ENCODE measurements around the gene POU4F1.

DNA sequence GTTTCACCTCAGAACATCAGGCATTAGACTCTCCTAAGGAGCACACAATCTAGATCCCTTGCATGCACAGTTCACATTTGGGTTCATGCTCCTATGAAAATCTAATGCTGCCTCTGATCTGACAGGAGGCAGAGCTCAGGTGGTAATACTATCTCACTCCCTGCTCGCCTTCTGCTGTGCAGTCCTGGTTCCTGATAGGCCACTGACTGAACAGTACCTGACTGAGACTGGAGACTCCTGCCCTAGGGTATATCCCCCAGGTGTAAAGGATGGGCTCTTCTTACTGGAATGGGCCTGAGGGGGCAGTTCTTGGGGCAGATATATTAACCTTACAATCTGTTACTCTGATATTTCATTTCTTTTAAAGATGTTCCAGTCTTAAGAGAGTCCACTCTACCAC is 49.3 kb upstream of the POU4F1 start:
- no peak for TF ChIP-seq MAFK (conservative IDR thresholded peaks at IDR 0.05 in 1 of 2, IDR thresholded peaks at IDR 0.05 in 1 of 2; ENCODE audit: low read length in 2 of 2)
- no peak for TF ChIP-seq POLR2A (IDR thresholded peaks at IDR 0.05; ENCODE audit: insufficient read depth in 1 of 2, low read depth in 2 of 2, low read length in 2 of 2)
- no peak for TF ChIP-seq MEF2D (CRISPR knock-in tag; IDR thresholded peaks at IDR 0.05)
- TF ChIP-seq, protein P1, sequence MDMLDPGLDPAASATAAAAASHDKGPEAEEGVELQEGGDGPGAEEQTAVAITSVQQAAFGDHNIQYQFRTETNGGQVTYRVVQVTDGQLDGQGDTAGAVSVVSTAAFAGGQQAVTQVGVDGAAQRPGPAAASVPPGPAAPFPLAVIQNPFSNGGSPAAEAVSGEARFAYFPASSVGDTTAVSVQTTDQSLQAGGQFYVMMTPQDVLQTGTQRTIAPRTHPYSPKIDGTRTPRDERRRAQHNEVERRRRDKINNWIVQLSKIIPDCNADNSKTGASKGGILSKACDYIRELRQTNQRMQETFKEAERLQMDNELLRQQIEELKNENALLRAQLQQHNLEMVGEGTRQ (IDR thresholded peaks at IDR 0.05; ENCODE audit: low read depth, low read length): no peak
- TF ChIP-seq, protein P1 (CRISPR knock-in tag; IDR thresholded peaks at IDR 0.05; ENCODE audit: borderline replicate concordance): no peak
- no peak for TF ChIP-seq SMARCC2 (IDR thresholded peaks at IDR 0.05)
- TF ChIP-seq SMARCE1 (IDR thresholded peaks at IDR 0.05; ENCODE audit: borderline replicate concordance): no peak
- TF ChIP-seq KAT7 (CRISPR knock-in tag; IDR thresholded peaks at IDR 0.05; ENCODE audit: borderline replicate concordance): no peak
- no peak for TF ChIP-seq ZNF816 (CRISPR knock-in tag; IDR thresholded peaks at IDR 0.05; ENCODE audit: borderline replicate concordance)
- no peak for TF ChIP-seq SMC3 (IDR thresholded peaks at IDR 0.05; ENCODE audit: low read length)
